GM23338 (cell line): ENCODE data around the gene ROBO3. TPM values are rescaled to one million over a fixed set of nuclear protein-coding genes. Genes with fewer than 3 reads are reported as not detected.

Source experiments
- ATAC-seq: fragments of 200-7000 bp; cut with Tn5 transposase; 3 replicates; pipeline ENCODE4 v1.9.1; 2020
- DNase-seq: peaks from one replicate; pipeline ENCODE4 v3.0.0-alpha.2; 2015; ENCODE audit warnings: low spot score
- H2AFZ ChIP-seq: fragments of 200-600 bp; sonication (generic); 2 replicates; pipeline ENCODE4 v1.8.0; 2016; ENCODE audit warnings: antibody characterized with exemption, mild to moderate bottlenecking, moderate library complexity
- H3F3A ChIP-seq: fragments of 200-600 bp; sonication (generic); replicated peaks from 2 replicates; pipeline ENCODE4 v1.8.0; 2017; ENCODE audit warnings: antibody characterized with exemption, mixed run types, low read depth
- H3K27ac ChIP-seq: fragments of 200-600 bp; sonication (generic); 2 replicates; pipeline ENCODE4 v1.6.1; 2016; ENCODE audit warnings: low read depth
- H3K27me3 ChIP-seq: fragments of 200-600 bp; sonication (generic); 2 replicates; pipeline ENCODE4 v1.8.0; 2016; ENCODE audit warnings: mild to moderate bottlenecking, mixed run types, moderate library complexity; ENCODE audit not compliant: insufficient read depth
- H3K36me3 ChIP-seq: fragments of 200-600 bp; sonication (generic); 2 replicates; pipeline ENCODE4 v1.8.0; 2016; ENCODE audit warnings: mild to moderate bottlenecking; ENCODE audit not compliant: insufficient read depth
- H3K4me1 ChIP-seq: fragments of 200-600 bp; sonication (generic); 2 replicates; pipeline ENCODE4 v1.8.0; 2016; ENCODE audit warnings: mild to moderate bottlenecking, moderate library complexity; ENCODE audit not compliant: insufficient read depth
- H3K4me2 ChIP-seq: fragments of 200-600 bp; sonication (generic); 2 replicates; pipeline ENCODE4 v1.7.1; 2017; ENCODE audit warnings: mixed run types
- H3K4me3 ChIP-seq: fragments of 200-600 bp; sonication (generic); 2 replicates; pipeline ENCODE4 v1.6.1; 2016; ENCODE audit warnings: mixed run types
- H3K79me2 ChIP-seq: fragments of 200-600 bp; sonication (generic); replicated peaks from 2 replicates; pipeline ENCODE4 v1.8.0; 2017; ENCODE audit warnings: mild to moderate bottlenecking; ENCODE audit not compliant: insufficient read depth
- H3K9me2 ChIP-seq: fragments of 200-600 bp; sonication (generic); 2 replicates; pipeline ENCODE4 v1.8.0; 2017; ENCODE audit not compliant: insufficient read depth
- H4K20me1 ChIP-seq: fragments of 200-600 bp; sonication (generic); replicated peaks from 2 replicates; pipeline ENCODE4 v1.8.0; 2017; ENCODE audit warnings: mild to moderate bottlenecking; ENCODE audit not compliant: insufficient read depth
- H3K27ac Mint-ChIP-seq: 2 replicates; pipeline ENCODE4 v1.8.0; 2020; ENCODE audit warnings: inconsistent platforms, mild to moderate bottlenecking, moderate library complexity, mixed read lengths
- H3K27me3 Mint-ChIP-seq: 3 replicates; pipeline ENCODE4 v1.8.0; 2022; ENCODE audit warnings: low read depth, mild to moderate bottlenecking, moderate library complexity, mixed read lengths, inconsistent platforms; ENCODE audit not compliant: insufficient read depth, poor library complexity
- H3K36me3 Mint-ChIP-seq: 3 replicates; pipeline ENCODE4 v1.8.0; 2021; ENCODE audit warnings: low read depth, mild to moderate bottlenecking, inconsistent platforms, moderate library complexity, mixed read lengths
- H3K4me1 Mint-ChIP-seq: 3 replicates; pipeline ENCODE4 v1.8.0; 2020; ENCODE audit warnings: mild to moderate bottlenecking, inconsistent platforms, mixed read lengths
- H3K4me3 Mint-ChIP-seq: 3 replicates; pipeline ENCODE4 v1.8.0; 2021; ENCODE audit warnings: moderate library complexity, mild to moderate bottlenecking, inconsistent platforms, mixed read lengths
- H3K9me3 Mint-ChIP-seq: 3 replicates; pipeline ENCODE4 v1.8.0; 2020; ENCODE audit warnings: moderate library complexity, mild to moderate bottlenecking, inconsistent platforms, mixed read lengths
- CREB1 ChIP-seq: fragments of 250-450 bp; sonication (Bioruptor Pico); IDR thresholded peaks from 2 replicates; pipeline ENCODE4 v1.5.0; 2020; ENCODE audit warnings: low read depth, mild to moderate bottlenecking, moderate library complexity
- EZH2 ChIP-seq: fragments of 200-600 bp; sonication (generic); IDR thresholded peaks from one replicate; pipeline ENCODE4 v1.8.0; 2017; ENCODE audit warnings: antibody characterized with exemption, mild to moderate bottlenecking, low read depth; ENCODE audit not compliant: unreplicated experiment
- EZH2phosphoT487 ChIP-seq: fragments of 200-600 bp; sonication (generic); IDR thresholded peaks from one replicate; pipeline ENCODE4 v1.8.1; 2018; ENCODE audit warnings: antibody characterized with exemption; ENCODE audit not compliant: unreplicated experiment
- JUNB ChIP-seq: IDR thresholded peaks from one replicate; pipeline ENCODE4 v1.6.1; 2016; ENCODE audit warnings: antibody characterized with exemption; ENCODE audit not compliant: unreplicated experiment
- STAT1 ChIP-seq: IDR thresholded peaks from one replicate; pipeline ENCODE4 v1.6.1; 2016; ENCODE audit warnings: antibody characterized with exemption; ENCODE audit not compliant: unreplicated experiment
- ZNF331 ChIP-seq: fragments of 250-450 bp; sonication (Bioruptor Pico); IDR thresholded peaks from 2 replicates; pipeline ENCODE4 v1.5.0; 2020; ENCODE audit warnings: low read depth, mild to moderate bottlenecking, moderate library complexity
- polyA plus RNA-seq: library from polyadenylated mRNA; unstranded; fragments of >200 nt; fragmentation: Nextera tagmentation; extraction: Ambion mirVana; gene quantifications from 2 replicates; pipeline ENCODE4 v1.2.1, GENCODE V29; 2016
- total RNA-seq: library from RNA; depleted of rRNA; stranded (reverse); fragments of >200 nt; shearing (Covaris generic); gene quantifications from 2 replicates; pipeline ENCODE4 v1.2.3, GENCODE V29; 2014
- TF ChIP-seq, protein P1 (sequence below), 2 experiments: fragments of 200-600 bp in 1 of 2; sonication (generic) in 1 of 2; conservative IDR thresholded peaks; 2 replicates each; pipeline versions ENCODE4 v1.5.1 to v1.6.1; 2016 to 2017; ENCODE audit warnings: antibody characterized with exemption in 2 of 2, low read depth in 2 of 2, mild to moderate bottlenecking in 2 of 2, moderate library complexity in 1 of 2

ROBO3 gene
- total and polyA plus RNA-seq, 2 experiments from 2014 or later, result 17.0 to 21.4 TPM

DNA sequence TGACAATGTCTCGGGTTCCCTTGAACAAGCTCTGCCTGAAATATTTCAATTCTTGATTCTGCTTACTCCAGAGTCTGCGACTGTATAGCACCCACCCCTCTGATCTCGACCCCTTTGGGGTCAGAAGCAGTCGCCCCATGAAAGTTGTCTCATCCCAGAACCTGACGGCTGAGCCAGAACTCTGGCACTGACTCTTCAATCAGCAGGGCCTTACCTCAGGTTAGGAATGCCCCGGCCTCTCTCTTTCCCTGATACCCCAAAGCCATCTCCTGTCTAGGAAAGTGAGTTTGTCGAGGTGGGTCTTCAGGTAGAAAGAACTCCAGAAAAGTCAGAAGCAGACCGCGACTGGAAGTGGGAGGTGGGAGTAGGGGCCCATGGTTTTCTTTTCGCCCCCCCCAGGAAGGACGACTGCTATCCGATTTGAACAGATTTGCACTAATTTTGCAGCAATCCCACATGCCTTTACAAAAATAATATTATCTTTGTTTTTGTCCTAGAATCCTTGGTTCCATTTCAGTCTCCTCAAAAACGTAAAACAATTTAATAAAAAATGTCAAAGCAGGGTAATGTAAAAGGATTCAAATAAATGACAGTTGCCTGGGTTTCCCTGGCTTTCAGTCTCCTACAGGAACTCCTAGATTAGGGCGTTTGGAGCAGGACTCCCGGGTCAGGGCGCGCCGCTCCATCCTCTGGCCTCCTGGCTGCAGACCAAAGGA is 898 bp upstream of the ROBO3 start:
- H3K27ac ChIP-seq, result no peak overlapping the region
- no peaks in the 10 kb centered on the region for H3K79me2 ChIP-seq
- H3K9me2 ChIP-seq, result no peaks in the 10 kb centered on the region
- H3K4me1 Mint-ChIP-seq, result peaks cover 37% of the 10 kb centered on the region
- H3K27ac Mint-ChIP-seq, result no peak overlapping the region
- no peak overlapping the region for H2AFZ ChIP-seq
- H3K4me3 ChIP-seq, result peak overlapping the region; percentile 53; the same call in 1 of the 2 replicates
- H3K4me2 ChIP-seq, result peak overlapping the region; percentile 76
- H3K36me3 ChIP-seq, result no peaks in the 10 kb centered on the region
- H4K20me1 ChIP-seq, result peaks cover 24% of the 10 kb centered on the region
- H3K4me3 Mint-ChIP-seq, result no peak overlapping the region; the same call in 2 of the 3 replicates
- ATAC-seq (no peak), DNase-seq (no peak)
- H3K27me3 Mint-ChIP-seq, result peaks cover 97% of the 10 kb centered on the region
- H3F3A ChIP-seq, result no peaks in the 10 kb centered on the region
- TF ChIP-seq JUNB, result no peak
- peak; percentile 61 for TF ChIP-seq EZH2
- TF ChIP-seq ZNF331, result no peak
- TF ChIP-seq STAT1, result no peak
- TF ChIP-seq, protein P1, sequence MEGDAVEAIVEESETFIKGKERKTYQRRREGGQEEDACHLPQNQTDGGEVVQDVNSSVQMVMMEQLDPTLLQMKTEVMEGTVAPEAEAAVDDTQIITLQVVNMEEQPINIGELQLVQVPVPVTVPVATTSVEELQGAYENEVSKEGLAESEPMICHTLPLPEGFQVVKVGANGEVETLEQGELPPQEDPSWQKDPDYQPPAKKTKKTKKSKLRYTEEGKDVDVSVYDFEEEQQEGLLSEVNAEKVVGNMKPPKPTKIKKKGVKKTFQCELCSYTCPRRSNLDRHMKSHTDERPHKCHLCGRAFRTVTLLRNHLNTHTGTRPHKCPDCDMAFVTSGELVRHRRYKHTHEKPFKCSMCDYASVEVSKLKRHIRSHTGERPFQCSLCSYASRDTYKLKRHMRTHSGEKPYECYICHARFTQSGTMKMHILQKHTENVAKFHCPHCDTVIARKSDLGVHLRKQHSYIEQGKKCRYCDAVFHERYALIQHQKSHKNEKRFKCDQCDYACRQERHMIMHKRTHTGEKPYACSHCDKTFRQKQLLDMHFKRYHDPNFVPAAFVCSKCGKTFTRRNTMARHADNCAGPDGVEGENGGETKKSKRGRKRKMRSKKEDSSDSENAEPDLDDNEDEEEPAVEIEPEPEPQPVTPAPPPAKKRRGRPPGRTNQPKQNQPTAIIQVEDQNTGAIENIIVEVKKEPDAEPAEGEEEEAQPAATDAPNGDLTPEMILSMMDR (conservative IDR thresholded peaks at IDR 0.05; ENCODE audit: low read depth in 2 of 2), result no peak
- H3K9me3 Mint-ChIP-seq, result no peaks in the 10 kb centered on the region; the same call in 2 of the 3 replicates
- H3K36me3 Mint-ChIP-seq, result no peaks in the 10 kb centered on the region; the same call in 2 of the 3 replicates
- H3K27me3 ChIP-seq, result peaks cover 100% of the 10 kb centered on the region
- peaks cover 17% of the 10 kb centered on the region; the same call in 1 of the 2 replicates for H3K4me1 ChIP-seq

DNA sequence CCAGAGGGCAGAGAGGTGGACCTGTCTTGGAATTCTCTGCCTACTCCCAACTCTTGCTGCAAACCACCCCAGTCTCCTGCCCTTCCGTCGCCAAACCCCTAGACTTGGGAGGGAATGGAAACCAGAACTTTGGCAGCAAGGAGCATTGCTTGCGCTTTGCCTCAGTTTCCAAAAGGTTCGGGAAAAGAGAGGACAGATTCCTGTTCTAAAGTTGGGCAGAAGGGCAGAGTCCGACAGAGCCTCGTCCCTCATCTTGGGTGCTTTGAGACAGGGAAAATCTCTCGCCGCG is 396 bp upstream of the ROBO3 start:
- H4K20me1 ChIP-seq, result peaks cover 29% of the 10 kb centered on the region
- H3K27ac ChIP-seq, result no peak overlapping the region
- DNase-seq (no peak), ATAC-seq (no peak)
- peaks cover 17% of the 10 kb centered on the region; the same call in 1 of the 2 replicates for H3K4me1 ChIP-seq
- no peaks in the 10 kb centered on the region for H3K9me2 ChIP-seq
- peak overlapping the region; percentile 66; the same call in 1 of the 2 replicates for H2AFZ ChIP-seq
- TF ChIP-seq CREB1 (no peak), EZH2 (peak; percentile 82), JUNB (no peak), EZH2phosphoT487 (peak; percentile 72)
- Mint-ChIP-seq H3K27me3 (peaks cover 97% of the 10 kb centered on the region), H3K4me1 (peaks cover 39% of the 10 kb centered on the region), H3K27ac (no peak overlapping the region), H3K36me3 (no peaks in the 10 kb centered on the region; the same call in 2 of the 3 replicates), H3K9me3 (no peaks in the 10 kb centered on the region; the same call in 2 of the 3 replicates), H3K4me3 (peak overlapping the region; percentile 65; the same call in 2 of the 3 replicates)
- H3K4me3 ChIP-seq, result peak overlapping the region; percentile 53; the same call in 1 of the 2 replicates
- H3K4me2 ChIP-seq, result peak overlapping the region; percentile 80
- H3K79me2 ChIP-seq, result no peaks in the 10 kb centered on the region
- no peaks in the 10 kb centered on the region for H3F3A ChIP-seq
- peaks cover 100% of the 10 kb centered on the region for H3K27me3 ChIP-seq
- H3K36me3 ChIP-seq, result no peaks in the 10 kb centered on the region
